HUDEP-2 (cell line): Measurements from ENCODE around the gene HTR4.

ENCODE experiments used
- DNase-seq, 76 experiments: peaks; one replicate each; lab custom pipeline; 2025; ENCODE audit not compliant: unreplicated experiment in 76 of 76; lab: John Stamatoyannopoulos, UW

HTR4 gene

GRCh38 chr5:148666353-148666752 lies 12.0 kb upstream of the HTR4 start:
- DNase-seq: no peak

GRCh38 chr5:148665431-148665830 lies 11.1 kb upstream of the HTR4 start:
- DNase-seq: no peak

GRCh38 chr5:148663509-148663908 lies 9.2 kb upstream of the HTR4 start:
- DNase-seq: no peak

- DNase-seq: no peak
Measured at GRCh38 chr5:148660346-148660660, 6.0 kb upstream of the HTR4 start.

GRCh38 chr5:148659641-148660345 lies 5.5 kb upstream of the HTR4 start:
- no peak for DNase-seq

GRCh38 chr5:148653291-148653835 lies 964 bp downstream of the HTR4 start:
- no peak for DNase-seq

- no peak for DNase-seq
Measured at GRCh38 chr5:148651528-148651927, 2.8 kb downstream of the HTR4 start.

- peak in 2 of 76 experiments; percentile 1 to 2 for DNase-seq
Measured at GRCh38 chr5:148645527-148645926, 8.8 kb downstream of the HTR4 start.

- no peak for DNase-seq
Measured at GRCh38 chr5:148641735-148642134, 12.6 kb downstream of the HTR4 start.

GRCh38 chr5:148640471-148640870 lies 13.9 kb downstream of the HTR4 start:
- no peak for DNase-seq

GRCh38 chr5:148639081-148639480 lies 15.2 kb downstream of the HTR4 start:
- peak in 59 of 76 experiments; percentile 1 to 74 (median 28) for DNase-seq

GRCh38 chr5:148636353-148636752 lies 18.0 kb downstream of the HTR4 start:
- DNase-seq: no peak

GRCh38 chr5:148635321-148636083 lies 18.8 kb downstream of the HTR4 start:
- DNase-seq: no peak

GRCh38 chr5:148633067-148633377 lies 21.3 kb downstream of the HTR4 start:
- DNase-seq: no peak

- no peak for DNase-seq
Measured at GRCh38 chr5:148632255-148633066, 21.9 kb downstream of the HTR4 start.

- no peak for DNase-seq
Measured at GRCh38 chr5:148626986-148627385, 27.3 kb downstream of the HTR4 start.

GRCh38 chr5:148626081-148626613 lies 28.2 kb downstream of the HTR4 start:
- no peak for DNase-seq

- no peak for DNase-seq
Measured at GRCh38 chr5:148625250-148625649, 29.1 kb downstream of the HTR4 start.

- DNase-seq: no peak
Measured at GRCh38 chr5:148623741-148624140, 30.6 kb downstream of the HTR4 start.

GRCh38 chr5:148623101-148623500 lies 31.2 kb downstream of the HTR4 start:
- no peak for DNase-seq

- DNase-seq: peak in 1 of 76 experiments; percentile 2
Measured at GRCh38 chr5:148620696-148621095, 33.6 kb downstream of the HTR4 start.
